IMR-90 (cell line): Measurements from ENCODE around the gene DUSP16.

Source experiments
- CEBPB ChIP-seq: IDR thresholded peaks from 2 replicates; pipeline ENCODE4 v1.6.1; 2012; ENCODE audit warnings: low read depth, low read length, improper control_type of control experiment
- CTCF ChIP-seq: conservative IDR thresholded peaks from 2 replicates; pipeline ENCODE4 v1.5.1; 2012; ENCODE audit warnings: mild to moderate bottlenecking, low read depth, low read length, improper control_type of control experiment
- POLR2A ChIP-seq: IDR thresholded peaks from 2 replicates; pipeline ENCODE4 v1.6.1; 2012; ENCODE audit warnings: mild to moderate bottlenecking, low read depth, low read length
- RAD21 ChIP-seq: IDR thresholded peaks from 2 replicates; pipeline ENCODE4 v1.6.1; 2012; ENCODE audit warnings: low read length, improper control_type of control experiment
- SMC3 ChIP-seq: fragments of 150-350 bp; IDR thresholded peaks from 2 replicates; pipeline ENCODE4 v1.6.1; 2016; ENCODE audit warnings: low read depth, mild to moderate bottlenecking, antibody characterized with exemption, low read length, moderate library complexity
- USF2 ChIP-seq: fragments of 150-350 bp; IDR thresholded peaks from 2 replicates; pipeline ENCODE4 v1.6.1; 2017; ENCODE audit warnings: mild to moderate bottlenecking, antibody characterized with exemption, low read length, low read depth

- TF ChIP-seq USF2 (no peak), CTCF (no peak), CEBPB (peak; percentile 70), RAD21 (no peak), POLR2A (no peak), SMC3 (no peak)
Observed at GRCh38 chr12:12456637-12457036, 106.0 kb downstream of the DUSP16 start.
